IPS DF 19.7 (cell line): Measurements from ENCODE around the gene PPM1F.
"Not testable (repeated sequence)": the region's sequence is repeated elsewhere in the genome, so short reads cannot be mapped to it uniquely, and the experiment has no call there.

Experiments used
- DNase-seq: peaks from one replicate; pipeline ENCODE4 v3.0.0-alpha.2; 2013; ENCODE audit warnings: low read depth, low spot score

The PPM1F gene

DNA sequence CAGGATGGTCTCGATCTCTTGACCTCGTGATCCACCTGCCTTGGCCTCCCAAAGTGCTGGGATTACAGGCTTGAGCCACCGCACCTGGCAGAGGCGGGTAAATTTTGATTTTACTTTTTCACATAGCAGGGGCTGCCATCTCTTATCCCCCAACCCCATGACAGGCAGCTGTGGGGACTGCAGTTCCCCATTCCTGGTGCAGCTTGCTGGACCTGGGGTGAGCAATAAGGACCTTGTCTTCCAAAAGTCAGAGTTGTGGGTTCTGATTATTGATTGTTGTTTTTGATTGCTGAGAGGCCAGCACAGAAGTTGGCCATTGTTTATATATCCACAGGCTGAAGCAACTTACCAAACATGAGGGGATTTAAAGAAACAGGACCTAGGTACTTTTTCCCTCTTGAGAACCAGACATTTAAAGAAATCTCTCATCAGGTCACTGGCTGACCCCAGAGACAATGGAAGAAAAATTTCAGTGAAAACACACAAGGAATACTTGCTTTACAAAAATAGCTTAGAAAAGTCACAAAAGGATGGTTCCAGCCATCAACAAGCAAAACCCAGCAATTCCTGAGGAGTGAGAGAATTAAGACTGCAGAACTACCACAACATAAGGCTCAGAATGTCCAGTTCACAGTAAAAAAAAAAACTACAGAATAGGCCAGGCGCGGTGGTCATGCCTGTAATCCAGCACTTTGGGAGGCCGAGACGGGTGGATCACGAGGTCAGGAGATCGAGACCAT is 63.2 kb downstream of the PPM1F start:
- DNase-seq: no peak

DNA sequence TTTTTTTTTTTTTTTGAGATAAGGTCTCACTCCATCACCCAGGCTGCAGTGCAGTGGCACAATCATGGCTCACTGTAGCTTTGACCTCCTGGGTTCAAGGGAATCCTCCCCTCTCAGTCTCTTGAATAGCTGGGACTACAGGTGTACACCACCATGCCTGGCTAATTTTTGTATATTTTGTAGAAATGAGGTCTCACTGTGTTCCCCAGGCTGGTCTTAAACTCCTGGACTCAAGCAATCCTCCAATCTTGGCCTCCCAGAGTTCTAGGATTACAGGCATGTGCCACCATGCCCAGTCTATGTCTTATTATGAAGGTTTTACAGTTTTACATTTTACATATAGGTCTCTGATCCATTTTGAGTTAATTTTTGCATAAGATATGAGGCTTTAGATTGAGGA is 64.8 kb downstream of the PPM1F start:
- no peak for DNase-seq

DNA sequence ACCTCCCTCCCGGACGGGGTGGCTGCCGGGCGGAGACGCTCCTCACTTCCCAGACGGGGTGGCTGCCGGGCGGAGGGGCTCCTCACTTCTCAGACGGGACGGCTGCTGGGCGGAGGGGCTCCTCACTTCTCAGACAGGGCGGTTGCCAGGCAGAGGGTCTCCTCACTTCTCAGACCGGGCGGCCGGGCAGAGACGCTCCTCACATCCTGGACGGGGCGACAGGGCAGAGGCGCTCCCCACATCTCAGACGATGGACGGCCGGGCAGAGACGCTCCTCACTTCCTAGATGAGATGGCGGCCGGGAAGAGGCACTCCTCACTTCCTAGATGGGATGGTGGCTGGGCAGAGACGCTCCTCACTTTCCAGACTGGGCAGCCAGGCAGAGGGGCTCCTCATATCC is 68.7 kb downstream of the PPM1F start:
- not testable (repeated sequence) for DNase-seq

DNA sequence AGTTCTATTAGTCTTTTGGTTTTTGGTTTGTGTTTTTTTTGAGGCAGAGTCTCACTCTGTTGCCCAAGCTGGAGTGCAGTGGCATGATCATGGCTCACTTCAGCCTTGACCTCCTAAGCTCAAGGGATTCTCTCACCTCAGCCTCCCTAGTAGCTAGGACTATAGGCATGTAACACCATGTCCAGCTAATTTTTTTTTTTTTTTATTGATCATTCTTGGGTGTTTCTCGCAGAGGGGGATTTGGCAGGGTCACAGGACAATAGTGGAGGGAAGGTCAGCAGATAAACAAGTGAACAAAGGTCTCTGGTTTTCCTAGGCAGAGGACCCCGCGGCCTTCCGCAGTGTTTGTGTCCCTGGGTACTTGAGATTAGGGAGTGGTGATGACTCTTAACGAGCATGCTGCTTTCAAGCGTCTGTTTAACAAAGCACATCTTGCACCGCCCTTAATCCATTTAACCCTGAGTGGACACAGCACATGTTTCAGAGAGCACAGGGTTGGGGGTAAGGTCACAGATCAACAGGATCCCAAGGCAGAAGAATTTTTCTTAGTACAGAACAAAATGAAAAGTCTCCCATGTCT is 69.8 kb downstream of the PPM1F start:
- not testable (repeated sequence) for DNase-seq

DNA sequence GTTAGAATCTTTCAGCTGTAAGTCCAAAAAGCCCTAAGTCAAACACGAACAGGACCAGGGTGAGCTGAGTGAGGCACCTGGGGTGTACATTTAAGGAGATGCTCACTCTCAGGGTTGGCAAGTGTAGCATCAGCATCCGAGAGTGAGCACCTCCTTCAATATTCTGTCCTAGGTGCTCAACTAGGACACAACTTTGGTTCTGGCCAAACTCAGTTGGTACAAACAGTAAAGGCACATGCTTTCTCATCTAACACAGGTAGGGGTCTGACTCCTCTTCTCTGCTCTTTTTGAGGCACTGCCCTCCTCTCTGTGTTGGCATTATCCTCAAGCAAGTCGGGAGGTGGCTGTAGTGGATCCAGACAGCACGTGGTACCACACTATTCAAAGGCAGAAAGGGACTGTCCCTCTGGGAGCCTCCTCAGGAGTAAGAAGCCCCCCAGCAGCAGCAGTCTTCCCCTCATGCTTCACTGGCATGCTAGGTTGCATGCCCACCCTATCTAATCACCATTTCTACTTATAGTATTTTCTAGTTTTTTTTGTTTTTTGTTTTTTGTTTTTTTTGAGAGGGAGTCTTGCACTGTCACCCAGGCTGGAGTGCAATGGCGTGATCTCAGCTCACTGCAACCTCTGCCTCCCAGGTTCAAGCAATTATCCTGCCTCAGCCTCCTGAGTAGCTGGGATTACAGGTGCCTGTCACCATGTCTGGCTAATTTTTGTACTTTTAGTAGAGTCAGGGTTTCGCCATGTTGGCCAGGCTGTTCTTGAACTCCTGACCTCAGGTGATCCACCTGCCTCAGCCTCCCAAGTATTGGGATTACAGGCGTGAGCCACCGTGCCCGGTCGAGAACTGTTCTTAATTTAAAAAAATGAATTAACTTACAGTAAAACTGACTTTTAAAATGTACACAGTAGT is 70.6 kb downstream of the PPM1F start:
- no peak for DNase-seq

DNA sequence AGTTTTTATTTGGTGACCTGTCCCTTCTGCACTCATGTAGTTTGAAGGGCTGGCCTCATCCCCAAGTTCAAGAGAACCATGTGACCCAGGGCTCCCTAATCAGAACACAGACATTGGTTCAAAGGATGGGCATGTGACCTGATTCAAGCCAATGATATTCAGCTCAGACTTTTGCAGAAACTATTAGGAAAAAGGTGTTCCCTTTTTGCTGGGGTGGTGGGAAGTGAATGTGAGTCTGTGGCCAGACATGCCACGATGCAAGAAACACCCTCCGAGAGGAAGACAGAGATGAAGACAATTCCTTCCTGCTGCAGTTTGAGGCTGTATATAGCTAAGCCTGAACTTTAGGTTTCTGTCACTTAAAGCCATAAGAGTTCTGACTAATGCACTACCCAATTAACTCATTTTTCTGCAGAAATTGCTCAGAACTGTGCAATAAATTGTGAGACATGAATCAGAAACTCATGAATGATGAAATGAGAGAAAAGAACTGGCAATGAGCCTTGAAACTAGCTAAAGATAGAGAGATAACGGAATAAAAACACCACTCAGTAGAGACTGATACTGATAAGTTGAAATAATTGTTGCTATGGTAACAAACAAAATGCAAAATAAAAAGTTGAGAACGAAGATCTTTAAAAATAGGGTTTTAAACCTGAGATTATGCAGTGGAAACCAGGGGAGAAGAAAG is 76.0 kb downstream of the PPM1F start:
- DNase-seq: no peak

DNA sequence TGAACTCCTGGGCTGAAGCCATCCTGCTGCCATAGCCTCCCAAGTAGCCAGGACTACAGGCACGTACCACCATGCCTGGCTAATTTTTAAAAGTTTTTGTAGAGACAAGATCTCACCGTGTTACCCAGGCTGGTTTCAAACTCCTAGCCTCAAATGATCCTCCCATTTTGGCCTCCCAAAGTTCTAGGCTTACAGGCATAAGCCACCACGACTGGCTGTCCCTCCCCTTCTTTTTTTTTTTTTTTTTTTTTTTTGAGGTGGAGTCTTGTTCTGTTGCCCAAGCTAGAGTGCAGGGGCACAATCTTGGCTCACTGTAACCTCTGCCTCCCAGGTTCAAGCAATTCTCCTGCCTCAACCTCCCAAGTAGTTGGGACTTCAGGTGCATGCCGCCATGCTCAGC is 77.7 kb downstream of the PPM1F start:
- not testable (repeated sequence) for DNase-seq

DNA sequence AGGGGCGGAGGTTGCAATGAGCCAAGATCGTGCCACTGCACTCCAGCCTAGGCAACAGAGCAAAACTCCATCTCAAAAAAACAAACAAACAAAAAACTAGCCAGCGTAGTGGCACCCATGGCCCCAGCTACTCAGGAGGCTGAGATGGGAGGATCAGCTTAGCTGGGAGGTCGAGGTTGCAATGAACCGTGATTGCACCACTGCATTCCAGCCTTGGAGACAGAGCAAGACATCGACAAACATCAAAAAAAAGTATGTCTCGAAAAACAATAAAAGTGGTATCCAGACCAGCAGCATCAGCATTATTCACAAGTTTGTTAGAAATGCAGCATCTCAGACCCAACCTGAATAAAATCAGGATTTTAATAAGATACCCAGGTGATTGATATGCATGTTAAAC is 79.0 kb downstream of the PPM1F start:
- no peak for DNase-seq

DNA sequence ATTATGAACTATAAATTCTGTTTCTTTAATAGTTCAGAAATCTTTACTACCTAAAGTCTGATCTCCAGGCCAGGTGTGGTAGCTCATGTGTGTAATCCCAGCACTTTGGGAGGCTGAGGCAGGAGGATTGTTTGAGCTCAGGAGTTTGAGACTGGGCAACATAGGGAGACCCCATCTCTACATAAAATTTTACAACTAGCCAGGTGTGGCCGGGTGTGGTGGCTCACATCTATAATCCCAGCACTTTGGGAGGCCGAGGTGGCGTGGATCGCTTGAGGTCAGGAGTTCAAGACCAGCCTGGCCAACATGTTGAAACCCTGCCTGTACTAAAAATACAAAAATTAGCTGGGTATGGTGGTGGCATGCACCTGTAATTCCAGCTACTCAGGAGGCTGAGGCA is 79.9 kb downstream of the PPM1F start:
- not testable (repeated sequence) for DNase-seq
